Measurements from ENCODE around the gene CR1L.

The CR1L gene

GRCh38 chr1:207645635-207646081 is 725 bp downstream of the CR1L start:
- TF ChIP-seq TAF1 (IDR thresholded peaks at IDR 0.05; ENCODE audit: borderline replicate concordance, insufficient read depth, low read length) (no peak), FOXP2 (optimal IDR thresholded peaks at IDR 0.05; ENCODE audit: borderline replicate concordance, extremely low read depth, extremely low read length, insufficient read depth) (no peak), REST (IDR thresholded peaks at IDR 0.05; ENCODE audit: insufficient read depth in 1 of 2, low read depth in 2 of 2, low read length in 2 of 2) (no peak), POLR2AphosphoS5 (IDR thresholded peaks at IDR 0.05; ENCODE audit: low read depth, low read length) (no peak), SIN3A (IDR thresholded peaks at IDR 0.05; ENCODE audit: borderline replicate concordance, insufficient read depth, low read length) (no peak)

- TF ChIP-seq FOXP2 (optimal IDR thresholded peaks at IDR 0.05; ENCODE audit: borderline replicate concordance, extremely low read depth, extremely low read length, insufficient read depth) = no peak
Observed at GRCh38 chr1:207646171-207646570, 1.2 kb downstream of the CR1L start.

GRCh38 chr1:207646944-207647579 is 2.1 kb downstream of the CR1L start:
- no peak for TF ChIP-seq POLR2AphosphoS5 (IDR thresholded peaks at IDR 0.05; ENCODE audit: low read depth, low read length)
- TF ChIP-seq SIN3A (IDR thresholded peaks at IDR 0.05; ENCODE audit: borderline replicate concordance, insufficient read depth, low read length) = no peak
- TF ChIP-seq TAF1 (IDR thresholded peaks at IDR 0.05; ENCODE audit: borderline replicate concordance, insufficient read depth, low read length) = no peak
- no peak for TF ChIP-seq REST (IDR thresholded peaks at IDR 0.05; ENCODE audit: insufficient read depth in 1 of 2, low read depth in 2 of 2, low read length in 2 of 2)
- TF ChIP-seq FOXP2 (optimal IDR thresholded peaks at IDR 0.05; ENCODE audit: borderline replicate concordance, extremely low read depth, extremely low read length, insufficient read depth) = no peak

GRCh38 chr1:207647671-207648333 is 2.9 kb downstream of the CR1L start:
- TF ChIP-seq REST (IDR thresholded peaks at IDR 0.05; ENCODE audit: insufficient read depth in 1 of 2, low read depth in 2 of 2, low read length in 2 of 2) (no peak), POLR2AphosphoS5 (IDR thresholded peaks at IDR 0.05; ENCODE audit: low read depth, low read length) (no peak), SIN3A (IDR thresholded peaks at IDR 0.05; ENCODE audit: borderline replicate concordance, insufficient read depth, low read length) (no peak), FOXP2 (optimal IDR thresholded peaks at IDR 0.05; ENCODE audit: borderline replicate concordance, extremely low read depth, extremely low read length, insufficient read depth) (no peak), TAF1 (IDR thresholded peaks at IDR 0.05; ENCODE audit: borderline replicate concordance, insufficient read depth, low read length) (no peak)

GRCh38 chr1:207648334-207649209 is 3.6 kb downstream of the CR1L start:
- TF ChIP-seq REST (IDR thresholded peaks at IDR 0.05; ENCODE audit: insufficient read depth in 1 of 2, low read depth in 2 of 2, low read length in 2 of 2) = no peak
- TF ChIP-seq TAF1 (IDR thresholded peaks at IDR 0.05; ENCODE audit: borderline replicate concordance, insufficient read depth, low read length) = no peak
- no peak for TF ChIP-seq SIN3A (IDR thresholded peaks at IDR 0.05; ENCODE audit: borderline replicate concordance, insufficient read depth, low read length)
- TF ChIP-seq POLR2AphosphoS5 (IDR thresholded peaks at IDR 0.05; ENCODE audit: low read depth, low read length) = no peak
- TF ChIP-seq FOXP2 (optimal IDR thresholded peaks at IDR 0.05; ENCODE audit: borderline replicate concordance, extremely low read depth, extremely low read length, insufficient read depth) = no peak
